Caco-2 (cell line): Measurements from ENCODE around the gene ADGRL3. TPM values are rescaled to one million over a fixed set of nuclear protein-coding genes. Genes with fewer than 3 reads are reported as not detected.
"Not testable (repeated sequence)": the region's sequence is repeated elsewhere in the genome, so short reads cannot be mapped to it uniquely, and the experiment has no call there.

ENCODE experiments used
- BruUV-seq: library from RNA; stranded (reverse); fragments of 400-500 nt; replicated peaks from 2 replicates; lab custom pipeline; 2021; lab: Mats Ljungman, UMichigan
- CTCF ChIA-PET: fragments of 300-600 bp; sonication (Branson Sonifier 250); formaldehyde crosslinking; loops from one replicate; lab custom pipeline; 2022; ENCODE audit warnings: antibody characterized with exemption; lab: Charles Lee
- POLR2A ChIA-PET: fragments of 300-600 bp; sonication (Branson Sonifier 250); formaldehyde crosslinking; loops from one replicate; lab custom pipeline; 2022; ENCODE audit warnings: antibody characterized with exemption; lab: Charles Lee
- DNase-seq, 2 experiments: peaks; one replicate each; pipeline versions ENCODE4 v3.0.0 to v3.0.0-alpha.2; 2020 to 2022
- H3K27me3 ChIP-seq: replicated peaks from 2 replicates; pipeline ENCODE4 v1.6.0; 2011; ENCODE audit warnings: low read length; ENCODE audit not compliant: control insufficient read depth, insufficient read depth
- H3K36me3 ChIP-seq: 2 replicates; pipeline ENCODE4 v1.5.1; 2011; ENCODE audit warnings: low read length; ENCODE audit not compliant: control insufficient read depth, insufficient read depth
- H3K4me1 ChIP-seq: fragments of 250-450 bp; sonication (Bioruptor Pico); 2 replicates; pipeline ENCODE4 v1.5.1; 2020; ENCODE audit warnings: mild to moderate bottlenecking
- H3K4me3 ChIP-seq: 2 replicates; pipeline ENCODE4 v1.5.1; 2011; ENCODE audit warnings: low read depth, mild to moderate bottlenecking, control low read depth, low read length
- H3K9me3 ChIP-seq: fragments of 250-450 bp; sonication (Bioruptor Pico); 2 replicates; pipeline ENCODE4 v1.5.1; 2020; ENCODE audit warnings: mild to moderate bottlenecking, moderate library complexity
- H3K27ac Mint-ChIP-seq: one replicate; pipeline ENCODE4 v1.8.0; 2022; ENCODE audit warnings: mixed read lengths; ENCODE audit not compliant: unreplicated experiment
- H3K27me3 Mint-ChIP-seq: one replicate; pipeline ENCODE4 v1.8.0; 2022; ENCODE audit warnings: mixed read lengths; ENCODE audit not compliant: insufficient read depth, unreplicated experiment
- H3K36me3 Mint-ChIP-seq: one replicate; pipeline ENCODE4 v1.8.0; 2022; ENCODE audit warnings: mild to moderate bottlenecking, mixed read lengths; ENCODE audit not compliant: insufficient read depth, unreplicated experiment
- H3K4me1 Mint-ChIP-seq: one replicate; pipeline ENCODE4 v1.8.0; 2022; ENCODE audit warnings: low read depth, mixed read lengths; ENCODE audit not compliant: unreplicated experiment
- H3K4me3 Mint-ChIP-seq: one replicate; pipeline ENCODE4 v1.8.0; 2022; ENCODE audit warnings: mild to moderate bottlenecking, moderate library complexity, mixed read lengths; ENCODE audit not compliant: unreplicated experiment
- H3K9me3 Mint-ChIP-seq: one replicate; pipeline ENCODE4 v1.8.0; 2022; ENCODE audit warnings: mixed read lengths; ENCODE audit not compliant: unreplicated experiment
- intact Hi-C: fragments of 100-400 bp; cut with micrococcal nuclease; formaldehyde crosslinking; loops from one replicate; pipeline ENCODE4 v1.10.0; 2022; ENCODE audit not compliant: unreplicated experiment
- total RNA-seq: library from RNA; stranded (reverse); gene quantifications from 2 replicates; pipeline ENCODE4 v1.2.3, GENCODE V29; 2022
- TF ChIP-seq, protein P1 (sequence below), 2 experiments: fragments of 200-600 bp in 1 of 2; IDR thresholded peaks; 1 replicate in 1 of 2; 2 replicates in 1 of 2; pipeline versions ENCODE4 v1.5.1 to v1.8.0; 2011 to 2022; ENCODE audit warnings: antibody characterized with exemption in 1 of 2, control low read depth in 1 of 2, inconsistent platforms in 1 of 2, low read depth in 1 of 2, low read length in 1 of 2, mild to moderate bottlenecking in 1 of 2, moderate library complexity in 1 of 2; ENCODE audit not compliant: insufficient read depth in 1 of 2, severe bottlenecking in 1 of 2, unreplicated experiment in 1 of 2

Gene ADGRL3
- total RNA-seq, 1 experiment from 2014 or later = 1.5 TPM

DNA sequence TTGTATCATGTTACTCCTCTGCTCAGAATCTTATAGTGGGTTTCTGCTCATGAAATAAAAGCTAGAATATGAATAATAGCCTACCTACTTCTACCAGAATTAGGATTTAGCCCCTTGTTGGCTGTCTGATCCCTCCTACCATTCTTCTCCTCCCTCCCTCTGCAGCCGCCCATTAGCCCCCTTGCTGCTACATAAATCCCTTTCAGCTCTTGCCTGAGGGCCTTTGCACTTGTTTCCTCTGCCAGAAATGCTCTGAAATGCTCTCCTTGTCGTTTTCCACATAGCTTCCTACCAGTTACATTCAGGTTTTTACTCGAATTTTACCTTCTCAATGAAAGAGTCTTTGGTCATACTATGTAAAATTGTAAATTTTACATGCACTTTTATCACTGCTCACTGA lies 159.2 kb downstream of the ADGRL3 start:
- Mint-ChIP-seq H3K4me1 (no peaks in the 10 kb centered on the region), H3K27ac (no peak overlapping the region)

DNA sequence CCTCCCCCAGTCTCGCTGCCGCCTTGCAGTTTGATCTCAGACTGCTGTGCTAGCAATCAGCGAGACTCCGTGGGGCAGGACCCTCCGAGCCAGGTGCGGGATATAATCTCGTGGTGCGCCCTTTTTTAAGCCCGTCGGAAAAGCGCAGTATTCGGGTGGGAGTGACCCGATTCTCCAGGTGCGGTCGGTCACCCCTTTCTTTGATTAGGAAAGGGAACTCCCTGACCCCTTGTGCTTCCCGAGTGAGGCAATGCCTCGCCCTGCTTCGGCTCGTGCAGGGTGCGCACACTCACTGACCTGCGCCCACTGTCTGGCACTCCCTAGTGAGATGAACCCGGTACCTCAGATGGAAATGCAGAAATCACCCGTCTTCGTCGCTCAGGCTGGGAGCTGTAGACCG lies 172.7 kb downstream of the ADGRL3 start:
- H3K9me3 ChIP-seq, H3K4me1 ChIP-seq, H3K9me3 Mint-ChIP-seq, H3K36me3 Mint-ChIP-seq, H3K27me3 Mint-ChIP-seq, H3K36me3 ChIP-seq, H3K27me3 ChIP-seq, H3K4me1 Mint-ChIP-seq, POLR2A ChIA-PET, CTCF ChIA-PET: not testable (repeated sequence)
- BruUV-seq = TSS peak; percentile 76
- H3K4me3 ChIP-seq = peak overlapping the region; percentile 49
- Mint-ChIP-seq H3K4me3 (peak overlapping the region; percentile 83), H3K27ac (peak overlapping the region; percentile 92)
- peak; percentile 70 to 79 for DNase-seq
- intact Hi-C loops = loop anchor here (2.0 to 10.0 kb wide), 3 partner anchors 169 to 438 kb away; no protein-coding TSS in a partner anchor

More for the DNA sequence above, 159.2 kb downstream of the ADGRL3 start:
- TF ChIP-seq, protein P1, sequence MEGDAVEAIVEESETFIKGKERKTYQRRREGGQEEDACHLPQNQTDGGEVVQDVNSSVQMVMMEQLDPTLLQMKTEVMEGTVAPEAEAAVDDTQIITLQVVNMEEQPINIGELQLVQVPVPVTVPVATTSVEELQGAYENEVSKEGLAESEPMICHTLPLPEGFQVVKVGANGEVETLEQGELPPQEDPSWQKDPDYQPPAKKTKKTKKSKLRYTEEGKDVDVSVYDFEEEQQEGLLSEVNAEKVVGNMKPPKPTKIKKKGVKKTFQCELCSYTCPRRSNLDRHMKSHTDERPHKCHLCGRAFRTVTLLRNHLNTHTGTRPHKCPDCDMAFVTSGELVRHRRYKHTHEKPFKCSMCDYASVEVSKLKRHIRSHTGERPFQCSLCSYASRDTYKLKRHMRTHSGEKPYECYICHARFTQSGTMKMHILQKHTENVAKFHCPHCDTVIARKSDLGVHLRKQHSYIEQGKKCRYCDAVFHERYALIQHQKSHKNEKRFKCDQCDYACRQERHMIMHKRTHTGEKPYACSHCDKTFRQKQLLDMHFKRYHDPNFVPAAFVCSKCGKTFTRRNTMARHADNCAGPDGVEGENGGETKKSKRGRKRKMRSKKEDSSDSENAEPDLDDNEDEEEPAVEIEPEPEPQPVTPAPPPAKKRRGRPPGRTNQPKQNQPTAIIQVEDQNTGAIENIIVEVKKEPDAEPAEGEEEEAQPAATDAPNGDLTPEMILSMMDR (IDR thresholded peaks at IDR 0.05; ENCODE audit: insufficient read depth in 1 of 2, low read depth in 1 of 2, low read length in 1 of 2, severe bottlenecking in 1 of 2, unreplicated experiment in 1 of 2) = no peak
- Mint-ChIP-seq H3K36me3 (no peaks in the 10 kb centered on the region), H3K27me3 (no peaks in the 10 kb centered on the region), H3K9me3 (no peaks in the 10 kb centered on the region), H3K4me3 (no peak overlapping the region)
- no peak for DNase-seq
- Histone ChIP-seq H3K36me3 (no peaks in the 10 kb centered on the region), H3K27me3 (no peaks in the 10 kb centered on the region), H3K4me1 (no peaks in the 10 kb centered on the region), H3K4me3 (no peak overlapping the region), H3K9me3 (no peaks in the 10 kb centered on the region)
- no TSS peak for BruUV-seq
- CTCF ChIA-PET = no interaction called here
- POLR2A ChIA-PET = no interaction called here
- intact Hi-C loops = no loop called here

DNA sequence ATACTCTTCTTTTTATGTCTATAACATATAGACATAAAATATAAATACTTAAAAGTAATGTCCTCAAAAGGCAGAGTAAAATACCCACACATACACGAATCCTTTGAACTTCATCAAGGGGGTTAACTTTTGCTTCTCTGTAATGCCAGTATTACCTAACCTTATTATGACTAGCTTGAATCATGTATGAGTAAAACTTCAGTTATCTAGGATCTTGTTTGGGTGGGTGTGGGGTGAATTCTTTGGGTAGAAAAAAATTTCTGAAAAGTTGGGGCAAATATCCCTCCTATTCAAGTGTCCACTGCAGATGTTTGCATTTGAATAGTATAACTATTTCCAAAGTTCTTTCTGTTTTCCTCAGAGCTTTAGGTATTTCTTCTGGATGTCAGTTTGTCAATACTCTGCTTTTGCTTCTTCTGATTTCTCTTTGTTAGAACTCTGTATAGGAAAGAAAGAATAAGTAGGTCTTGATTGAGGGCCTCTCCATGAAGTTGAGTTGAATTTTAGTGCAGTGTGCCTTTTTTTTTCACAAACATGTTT lies 173.8 kb downstream of the ADGRL3 start:
- no peak overlapping the region for H3K4me3 ChIP-seq
- TF ChIP-seq, protein P1 (IDR thresholded peaks at IDR 0.05; ENCODE audit: insufficient read depth in 1 of 2, low read depth in 1 of 2, low read length in 1 of 2, severe bottlenecking in 1 of 2, unreplicated experiment in 1 of 2) = no peak
- no peak overlapping the region for H3K27ac Mint-ChIP-seq
- H3K4me1 Mint-ChIP-seq = peaks cover 5% of the 10 kb centered on the region
- H3K27me3 ChIP-seq = no peaks in the 10 kb centered on the region
- DNase-seq = no peak
- no peaks in the 10 kb centered on the region for H3K27me3 Mint-ChIP-seq
- intact Hi-C loops = loop anchor here (2.0 to 10.0 kb wide), 3 partner anchors 168 to 439 kb away; no protein-coding TSS in a partner anchor
- H3K9me3 ChIP-seq = no peaks in the 10 kb centered on the region
- H3K36me3 ChIP-seq = no peaks in the 10 kb centered on the region
- H3K4me3 Mint-ChIP-seq = peak overlapping the region; percentile 83
- no peaks in the 10 kb centered on the region for H3K9me3 Mint-ChIP-seq
- peaks cover 8% of the 10 kb centered on the region; the same call in 1 of the 2 replicates for H3K4me1 ChIP-seq
- no peaks in the 10 kb centered on the region for H3K36me3 Mint-ChIP-seq
- ChIA-PET CTCF (no interaction called here), POLR2A (no interaction called here)
- BruUV-seq = no TSS peak
